Measurements from ENCODE around the gene KCNG2.

DNA sequence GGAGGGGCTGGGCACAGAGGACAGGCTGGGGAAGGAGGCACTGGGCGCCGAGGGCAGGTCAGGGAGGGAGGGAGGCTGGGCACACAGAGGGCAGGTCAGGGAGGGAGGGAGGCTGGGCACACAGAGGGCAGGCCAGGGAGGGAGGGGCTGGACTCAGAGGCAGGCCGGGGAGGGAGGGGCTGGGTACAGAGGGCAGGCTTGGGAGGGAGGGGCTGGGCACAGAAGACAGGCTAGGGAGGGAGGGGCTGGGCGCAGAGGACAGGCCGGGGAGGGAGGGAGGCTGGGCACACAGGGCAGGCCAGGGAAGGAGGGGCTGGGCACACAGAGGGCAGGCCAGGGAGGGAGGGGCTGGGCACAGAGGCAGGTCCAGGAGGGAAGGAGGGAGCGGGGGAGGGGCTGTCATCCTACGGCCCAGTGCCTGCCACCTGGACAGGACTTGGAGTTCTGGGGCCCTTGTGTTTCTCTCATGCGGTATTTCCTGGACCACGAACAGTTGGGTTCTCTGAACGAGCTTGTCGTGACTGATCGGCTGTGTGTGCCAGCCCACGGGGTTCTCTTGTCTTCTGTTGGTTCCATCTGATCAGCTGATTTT is 46.7 kb upstream of the KCNG2 start:
- TF ChIP-seq, protein P1, sequence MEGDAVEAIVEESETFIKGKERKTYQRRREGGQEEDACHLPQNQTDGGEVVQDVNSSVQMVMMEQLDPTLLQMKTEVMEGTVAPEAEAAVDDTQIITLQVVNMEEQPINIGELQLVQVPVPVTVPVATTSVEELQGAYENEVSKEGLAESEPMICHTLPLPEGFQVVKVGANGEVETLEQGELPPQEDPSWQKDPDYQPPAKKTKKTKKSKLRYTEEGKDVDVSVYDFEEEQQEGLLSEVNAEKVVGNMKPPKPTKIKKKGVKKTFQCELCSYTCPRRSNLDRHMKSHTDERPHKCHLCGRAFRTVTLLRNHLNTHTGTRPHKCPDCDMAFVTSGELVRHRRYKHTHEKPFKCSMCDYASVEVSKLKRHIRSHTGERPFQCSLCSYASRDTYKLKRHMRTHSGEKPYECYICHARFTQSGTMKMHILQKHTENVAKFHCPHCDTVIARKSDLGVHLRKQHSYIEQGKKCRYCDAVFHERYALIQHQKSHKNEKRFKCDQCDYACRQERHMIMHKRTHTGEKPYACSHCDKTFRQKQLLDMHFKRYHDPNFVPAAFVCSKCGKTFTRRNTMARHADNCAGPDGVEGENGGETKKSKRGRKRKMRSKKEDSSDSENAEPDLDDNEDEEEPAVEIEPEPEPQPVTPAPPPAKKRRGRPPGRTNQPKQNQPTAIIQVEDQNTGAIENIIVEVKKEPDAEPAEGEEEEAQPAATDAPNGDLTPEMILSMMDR (IDR thresholded peaks at IDR 0.05; ENCODE audit: low read length): no peak
- no peak for TF ChIP-seq EZH2 (IDR thresholded peaks at IDR 0.05; ENCODE audit: borderline replicate concordance, low read length)
